ENCODE measurements around the gene SUN1. TPM values are rescaled to one million over a fixed set of nuclear protein-coding genes. Genes with fewer than 3 reads are reported as not detected.

SUN1 gene
- total and polyA plus RNA-seq, 7 donors = 23.4 to 130 (median 108) TPM

DNA sequence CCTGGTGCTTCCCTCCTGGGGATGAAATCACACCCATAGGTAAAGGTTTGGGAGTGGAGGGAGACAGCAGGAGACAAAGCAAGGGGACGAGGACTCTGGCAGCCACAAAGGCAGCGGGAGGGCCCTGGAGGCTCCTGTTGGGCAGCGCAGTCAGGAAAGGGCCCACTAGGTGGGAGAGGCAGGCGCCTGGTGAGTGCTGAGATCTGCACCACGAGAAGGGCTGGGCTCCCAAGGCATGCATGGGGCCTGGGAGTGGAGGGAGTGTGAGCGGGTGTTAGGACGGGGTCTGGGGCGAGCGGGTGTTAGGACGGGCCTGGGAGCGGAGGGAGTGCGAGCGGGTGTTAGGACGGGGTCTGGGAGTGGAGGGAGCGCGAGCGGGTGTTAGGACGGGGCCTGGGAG is 57.1 kb downstream of the SUN1 start:
- no peak overlapping the region for H3K27ac ChIP-seq
- no peak for DNase-seq
- 98% methylated on average over 15 to 17 of the region's 18 CpGs for WGBS, 2 donors

DNA sequence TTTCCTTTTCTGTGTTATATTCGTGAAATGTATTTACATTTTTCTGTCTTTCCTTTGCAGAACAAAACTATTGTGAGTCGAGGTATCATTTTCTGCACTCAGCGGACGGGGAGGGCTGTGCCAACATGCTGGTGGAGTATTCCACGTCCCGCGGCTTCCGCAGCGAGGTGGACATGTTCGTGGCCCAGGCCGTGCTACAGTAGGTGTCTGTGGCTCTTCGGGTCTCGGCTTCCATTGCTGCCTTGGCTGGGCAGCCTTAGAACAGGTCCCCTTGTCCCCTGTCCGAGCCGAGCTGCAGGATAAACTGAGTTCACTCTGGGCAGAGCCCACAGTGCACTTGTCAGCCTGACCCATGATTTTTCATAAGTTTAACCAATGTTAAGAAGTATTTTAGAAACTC is 58.6 kb downstream of the SUN1 start:
- Histone ChIP-seq H3K27me3 (no peaks in the 10 kb centered on the region), H3K4me3 (no peak overlapping the region), H3K27ac (no peak overlapping the region), H3K9me3 (no peaks in the 10 kb centered on the region), H3K4me1 (peaks cover 0 to 1% (median 0%) of the 10 kb centered on the region in 4 donors), H3K36me3 (peaks cover 53 to 90% (median 66%) of the 10 kb centered on the region in 4 donors)
- intact Hi-C loops (cut with DNase I) = no loop called here
- DNase-seq = no peak
- TF ChIP-seq POLR2A (IDR thresholded peaks at IDR 0.05) (no peak), POLR2AphosphoS5 (IDR thresholded peaks at IDR 0.05) (no peak), EP300 (IDR thresholded peaks at IDR 0.05) (no peak)
- TF ChIP-seq, protein P1, sequence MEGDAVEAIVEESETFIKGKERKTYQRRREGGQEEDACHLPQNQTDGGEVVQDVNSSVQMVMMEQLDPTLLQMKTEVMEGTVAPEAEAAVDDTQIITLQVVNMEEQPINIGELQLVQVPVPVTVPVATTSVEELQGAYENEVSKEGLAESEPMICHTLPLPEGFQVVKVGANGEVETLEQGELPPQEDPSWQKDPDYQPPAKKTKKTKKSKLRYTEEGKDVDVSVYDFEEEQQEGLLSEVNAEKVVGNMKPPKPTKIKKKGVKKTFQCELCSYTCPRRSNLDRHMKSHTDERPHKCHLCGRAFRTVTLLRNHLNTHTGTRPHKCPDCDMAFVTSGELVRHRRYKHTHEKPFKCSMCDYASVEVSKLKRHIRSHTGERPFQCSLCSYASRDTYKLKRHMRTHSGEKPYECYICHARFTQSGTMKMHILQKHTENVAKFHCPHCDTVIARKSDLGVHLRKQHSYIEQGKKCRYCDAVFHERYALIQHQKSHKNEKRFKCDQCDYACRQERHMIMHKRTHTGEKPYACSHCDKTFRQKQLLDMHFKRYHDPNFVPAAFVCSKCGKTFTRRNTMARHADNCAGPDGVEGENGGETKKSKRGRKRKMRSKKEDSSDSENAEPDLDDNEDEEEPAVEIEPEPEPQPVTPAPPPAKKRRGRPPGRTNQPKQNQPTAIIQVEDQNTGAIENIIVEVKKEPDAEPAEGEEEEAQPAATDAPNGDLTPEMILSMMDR (IDR thresholded peaks at IDR 0.05) = no peak
- 95% methylated on average over 15 of the region's 15 CpGs for WGBS, 2 donors

More for the DNA sequence above, 57.1 kb downstream of the SUN1 start:
- Histone ChIP-seq H3K27me3 (no peaks in the 10 kb centered on the region), H3K36me3 (peaks cover 48 to 77% (median 55%) of the 10 kb centered on the region in 4 donors), H3K4me1 (peaks cover 0 to 9% (median 6%) of the 10 kb centered on the region in 4 donors), H3K4me3 (no peak overlapping the region), H3K9me3 (no peaks in the 10 kb centered on the region)
- TF ChIP-seq EP300 (IDR thresholded peaks at IDR 0.05) (no peak), POLR2AphosphoS5 (IDR thresholded peaks at IDR 0.05) (no peak), POLR2A (IDR thresholded peaks at IDR 0.05) (no peak)
- TF ChIP-seq, protein P1 (IDR thresholded peaks at IDR 0.05) = no peak
- intact Hi-C loops (cut with DNase I) = no loop called here

DNA sequence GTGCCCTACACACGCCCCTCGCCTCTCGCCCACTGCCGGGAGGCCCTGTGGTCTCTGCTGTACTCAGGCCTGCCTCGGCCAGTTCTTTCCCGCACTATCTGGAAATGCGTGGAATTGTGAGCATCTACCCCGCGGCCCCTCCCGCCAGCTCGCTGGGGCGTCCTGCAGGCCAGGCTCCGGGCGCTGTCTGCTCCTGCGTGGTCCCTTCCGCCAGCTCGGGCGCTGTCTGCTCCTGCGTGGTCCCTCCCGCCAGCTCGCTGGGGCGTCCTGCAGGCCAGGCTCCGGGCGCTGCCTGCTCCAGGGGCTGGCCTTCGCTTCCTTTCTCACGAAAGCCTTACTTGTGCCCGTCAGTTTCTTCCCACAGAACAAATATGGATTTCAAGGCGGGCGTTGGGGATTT is 59.0 kb downstream of the SUN1 start:
- H3K4me1 ChIP-seq = no peaks in the 10 kb centered on the region
- no peak for DNase-seq
- H3K36me3 ChIP-seq = peaks cover 53 to 90% (median 70%) of the 10 kb centered on the region in 4 donors
- WGBS, 2 donors = 96% methylated on average over 29 of the region's 29 CpGs
- H3K27me3 ChIP-seq = no peaks in the 10 kb centered on the region
- no peak overlapping the region for H3K27ac ChIP-seq
- no peak for TF ChIP-seq POLR2AphosphoS5 (IDR thresholded peaks at IDR 0.05)
- TF ChIP-seq POLR2A (IDR thresholded peaks at IDR 0.05) = no peak
- TF ChIP-seq, protein P1 (IDR thresholded peaks at IDR 0.05) = no peak
- TF ChIP-seq EP300 (IDR thresholded peaks at IDR 0.05) = no peak
- H3K9me3 ChIP-seq = no peaks in the 10 kb centered on the region
- intact Hi-C loops (cut with DNase I) = no loop called here
- no peak overlapping the region for H3K4me3 ChIP-seq

DNA sequence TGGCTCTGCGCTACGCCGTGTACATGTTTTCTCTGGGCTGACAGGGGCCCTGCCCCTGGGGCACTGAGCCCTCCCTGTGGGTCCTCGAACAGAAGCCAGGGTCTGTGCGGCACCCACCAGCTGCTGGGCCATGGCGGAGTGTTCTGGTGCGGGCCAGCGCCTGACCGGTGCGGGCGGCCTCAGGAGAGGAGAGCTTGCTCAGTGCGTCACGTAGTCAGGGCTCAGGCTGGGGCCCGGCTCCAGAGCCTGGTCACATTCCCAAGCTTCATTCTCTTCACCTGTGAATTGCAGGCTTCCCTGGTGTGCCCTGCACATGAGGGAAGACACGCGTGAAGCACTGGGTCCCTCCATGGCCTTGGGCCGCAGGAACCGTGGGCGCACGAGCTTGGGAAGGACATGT is 59.5 kb downstream of the SUN1 start:
- intact Hi-C loops (cut with DNase I) = no loop called here
- Histone ChIP-seq H3K27me3 (no peaks in the 10 kb centered on the region), H3K4me3 (no peak overlapping the region), H3K36me3 (peaks cover 48 to 90% (median 70%) of the 10 kb centered on the region in 4 donors), H3K4me1 (no peaks in the 10 kb centered on the region), H3K9me3 (no peaks in the 10 kb centered on the region), H3K27ac (no peak overlapping the region)
- TF ChIP-seq, protein P1 (IDR thresholded peaks at IDR 0.05) = no peak
- no peak for TF ChIP-seq EP300 (IDR thresholded peaks at IDR 0.05)
- TF ChIP-seq POLR2A (IDR thresholded peaks at IDR 0.05) = no peak
- no peak for TF ChIP-seq POLR2AphosphoS5 (IDR thresholded peaks at IDR 0.05)
- WGBS, 2 donors = 95 to 98% methylated on average over 20 of the region's 20 CpGs
- DNase-seq = no peak
